Stimulated activated CD8-positive, alpha-beta memory T cell treated with anti-CD3 and anti-CD28 coated beads, Interleukin-7, amount 100 ng/mL, for 1 hour (primary cell): ENCODE measurements around the gene CDH9.

Experiments used
- DNase-seq, 2 donors: peaks; one replicate each; pipeline ENCODE4 v3.0.0-alpha.2; 2020; ENCODE audit warnings: low read depth in 2 of 2

The CDH9 gene, protein sequence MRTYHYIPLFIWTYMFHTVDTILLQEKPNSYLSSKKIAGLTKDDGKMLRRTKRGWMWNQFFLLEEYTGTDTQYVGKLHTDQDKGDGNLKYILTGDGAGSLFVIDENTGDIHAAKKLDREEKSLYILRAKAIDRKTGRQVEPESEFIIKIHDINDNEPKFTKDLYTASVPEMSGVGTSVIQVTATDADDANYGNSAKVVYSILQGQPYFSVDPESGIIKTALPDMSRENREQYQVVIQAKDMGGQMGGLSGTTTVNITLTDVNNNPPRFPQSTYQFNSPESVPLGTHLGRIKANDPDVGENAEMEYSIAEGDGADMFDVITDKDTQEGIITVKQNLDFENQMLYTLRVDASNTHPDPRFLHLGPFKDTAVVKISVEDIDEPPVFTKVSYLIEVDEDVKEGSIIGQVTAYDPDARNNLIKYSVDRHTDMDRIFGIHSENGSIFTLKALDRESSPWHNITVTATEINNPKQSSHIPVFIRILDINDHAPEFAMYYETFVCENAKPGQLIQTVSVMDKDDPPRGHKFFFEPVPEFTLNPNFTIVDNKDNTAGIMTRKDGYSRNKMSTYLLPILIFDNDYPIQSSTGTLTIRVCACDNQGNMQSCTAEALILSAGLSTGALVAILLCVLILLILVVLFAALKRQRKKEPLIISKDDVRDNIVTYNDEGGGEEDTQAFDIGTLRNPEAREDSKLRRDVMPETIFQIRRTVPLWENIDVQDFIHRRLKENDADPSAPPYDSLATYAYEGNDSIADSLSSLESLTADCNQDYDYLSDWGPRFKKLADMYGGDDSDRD

DNA sequence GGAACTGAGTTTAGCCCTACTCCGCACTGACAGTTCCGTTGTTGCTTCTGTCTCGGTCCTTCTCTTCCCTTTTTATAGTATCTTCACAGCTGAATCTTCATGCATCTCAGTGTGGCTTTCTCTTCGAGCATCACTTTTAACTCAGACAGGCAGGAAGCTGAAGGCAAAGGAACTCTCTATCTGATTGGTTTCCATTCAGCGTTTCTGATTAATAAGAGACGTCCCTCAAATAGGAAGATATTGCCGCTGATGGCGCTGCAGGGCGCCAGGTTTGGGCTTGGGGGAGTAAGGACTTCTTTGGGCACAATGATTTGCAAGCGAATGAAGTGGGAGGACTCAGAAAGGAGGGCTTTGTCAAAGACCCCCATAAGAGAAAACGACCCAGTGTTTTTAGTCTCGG, at the start of gene CDH9:
CDH9 (minus strand) TSS at position 111 of the 400 bp plus-strand sequence. CDS start 50,253 bp downstream, outside the sequence.
- no peak for DNase-seq

DNA sequence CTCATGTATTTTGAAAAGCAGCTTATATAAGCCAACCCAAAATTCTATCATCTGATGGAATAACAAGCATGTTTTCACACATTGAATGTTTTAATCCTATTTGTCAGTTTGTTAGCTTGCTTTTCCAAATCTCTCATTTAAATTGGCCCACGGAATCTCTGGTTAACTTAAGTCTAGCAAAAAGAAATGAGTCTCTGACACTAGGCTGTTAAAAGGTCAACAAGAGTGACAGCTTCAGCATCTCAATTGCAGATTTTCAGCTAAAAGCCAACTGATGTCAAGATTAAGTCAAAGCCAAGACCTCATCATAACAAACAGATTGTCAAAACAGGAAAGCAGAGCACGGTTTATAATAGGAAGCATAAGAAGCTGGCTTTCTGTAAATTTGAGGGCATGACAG, 49.4 kb upstream of the CDH9 start:
- no peak for DNase-seq

DNA sequence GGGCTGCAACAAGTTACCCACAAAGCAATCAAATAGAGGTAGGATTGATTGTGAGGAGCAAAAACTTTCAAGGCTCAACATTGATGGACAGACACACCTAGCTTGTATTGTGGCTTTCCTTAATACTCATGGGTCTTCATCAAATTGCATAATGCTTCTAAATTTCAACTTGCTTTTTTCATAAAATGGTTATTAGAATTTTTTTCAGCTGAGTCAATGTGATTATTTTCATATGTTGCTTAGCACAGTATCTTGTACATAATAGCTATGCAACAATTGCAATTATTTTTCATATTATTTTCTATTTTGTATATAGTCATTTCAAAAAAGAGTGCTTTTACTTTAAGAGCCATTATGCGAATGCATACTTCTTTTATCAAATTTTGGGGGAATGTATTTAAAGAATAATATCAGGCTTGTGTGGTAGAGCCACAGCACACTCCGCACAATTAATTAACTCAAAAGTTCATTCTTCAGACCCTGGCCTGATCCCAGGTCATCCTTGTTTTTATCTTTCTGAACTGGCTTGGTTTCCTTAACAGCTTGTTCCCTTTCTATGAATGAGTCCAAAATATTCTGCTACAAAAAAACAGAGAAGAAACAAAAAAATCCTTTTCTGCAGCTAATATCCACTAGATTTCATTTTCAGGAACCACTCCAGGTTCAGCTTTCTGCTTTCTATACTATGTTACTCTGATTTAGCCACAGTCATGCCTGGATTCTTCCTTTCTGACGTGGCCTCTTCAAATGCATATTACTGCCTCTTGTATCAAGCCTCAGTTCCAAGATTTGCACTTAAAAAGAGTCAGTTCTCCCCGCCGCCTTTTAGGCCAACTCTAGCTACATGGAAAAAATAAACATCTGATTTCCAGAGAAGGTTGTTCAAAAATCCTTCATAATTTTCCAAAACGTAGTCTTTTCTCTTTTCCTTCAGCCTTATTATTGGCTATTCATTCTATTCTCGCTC, 45.3 kb upstream of the CDH9 start:
- no peak for DNase-seq

DNA sequence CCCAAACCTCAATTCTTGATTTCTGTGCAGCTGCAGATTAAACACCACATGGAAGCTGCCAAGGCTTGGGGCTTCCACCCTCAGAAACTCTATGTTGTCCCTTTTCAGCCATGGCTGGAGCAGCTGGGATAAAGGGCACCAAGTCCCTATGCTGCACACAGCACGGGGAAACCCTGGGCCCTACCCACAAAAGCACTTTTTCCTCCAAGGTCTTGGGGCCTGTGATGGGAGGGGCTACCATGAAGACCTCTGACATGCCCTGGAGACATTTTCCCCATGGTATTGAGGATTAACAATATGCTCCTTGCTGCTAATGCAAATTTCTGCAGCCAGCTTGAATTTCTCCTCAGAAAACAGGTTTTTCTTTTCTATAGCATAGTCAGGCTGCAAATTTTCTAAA, 41.8 kb upstream of the CDH9 start:
- no peak for DNase-seq

DNA sequence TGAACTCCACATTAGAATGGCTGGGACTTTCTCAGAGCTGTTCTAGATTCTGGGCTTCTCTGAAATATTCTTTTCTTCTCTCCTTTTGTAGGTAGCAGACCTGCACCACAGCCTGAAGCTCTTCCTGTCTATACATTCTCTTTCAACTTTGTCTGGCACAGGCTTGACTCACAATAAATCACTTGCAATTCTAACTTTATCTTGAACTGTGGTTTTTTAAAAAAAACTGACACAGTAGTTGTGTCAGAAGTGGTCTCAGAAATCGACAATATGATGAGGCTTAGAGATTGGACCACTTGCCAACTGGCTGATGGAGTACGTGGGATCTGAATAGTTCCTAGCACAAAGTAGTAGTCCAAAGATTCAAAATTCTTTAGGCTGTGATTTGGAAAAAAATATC, 24.1 kb upstream of the CDH9 start:
- no peak for DNase-seq

DNA sequence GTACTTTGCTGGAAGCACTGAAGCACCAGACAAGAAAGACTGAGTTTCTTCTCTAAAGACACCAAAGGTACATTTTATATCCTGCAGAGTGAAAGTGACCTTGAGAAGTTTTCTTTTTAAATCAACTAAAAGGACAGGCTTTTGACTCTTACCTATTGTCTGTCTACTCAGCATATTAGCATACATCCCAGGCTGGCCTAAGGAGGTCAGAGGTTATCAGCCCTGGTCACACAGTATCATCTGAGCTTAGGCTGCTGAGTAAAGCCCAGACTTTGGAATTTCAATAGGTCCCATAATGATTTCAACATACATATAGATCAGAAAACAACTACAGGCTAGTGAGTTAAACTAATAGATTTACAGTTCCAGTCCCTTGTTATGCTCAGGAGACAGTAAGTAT, 10.1 kb upstream of the CDH9 start:
- DNase-seq: no peak

DNA sequence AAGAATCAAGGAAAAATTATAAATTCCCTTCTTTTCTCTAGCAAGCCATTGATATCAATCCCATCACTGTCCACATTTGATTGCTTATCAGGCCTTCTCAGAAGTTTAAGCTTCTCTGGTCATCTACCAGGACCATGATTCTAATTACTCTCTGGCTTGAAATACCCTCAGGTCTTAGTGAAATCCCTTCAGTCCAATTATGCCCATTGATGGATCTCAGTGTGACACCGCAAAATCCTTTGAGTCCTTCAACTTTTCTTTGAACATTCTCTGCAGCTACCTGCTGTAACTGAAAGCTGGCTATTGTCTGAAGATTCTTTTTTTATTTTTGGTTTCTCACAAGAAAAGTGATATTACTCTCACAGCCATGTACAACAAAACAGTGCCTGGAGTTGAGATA, 3.0 kb upstream of the CDH9 start:
- no peak for DNase-seq

DNA sequence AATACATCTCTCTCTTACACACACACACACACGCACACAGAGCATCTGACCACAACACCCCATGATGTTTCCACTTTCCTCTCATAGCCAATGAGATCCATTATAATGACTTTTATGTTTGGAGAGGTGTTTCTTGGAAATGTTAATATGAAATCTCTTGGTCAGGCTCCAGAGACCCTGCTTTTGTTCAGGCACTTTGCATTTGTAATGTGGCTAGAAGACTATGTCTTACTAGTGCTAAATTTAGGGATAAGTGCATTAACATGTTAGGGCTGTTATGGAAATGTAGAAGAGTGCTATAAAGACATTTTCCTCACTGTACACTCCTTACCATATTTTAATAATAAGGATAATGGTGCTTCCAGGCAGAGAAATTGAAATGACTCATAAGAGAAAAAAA, 3.8 kb downstream of the CDH9 start:
- no peak for DNase-seq

DNA sequence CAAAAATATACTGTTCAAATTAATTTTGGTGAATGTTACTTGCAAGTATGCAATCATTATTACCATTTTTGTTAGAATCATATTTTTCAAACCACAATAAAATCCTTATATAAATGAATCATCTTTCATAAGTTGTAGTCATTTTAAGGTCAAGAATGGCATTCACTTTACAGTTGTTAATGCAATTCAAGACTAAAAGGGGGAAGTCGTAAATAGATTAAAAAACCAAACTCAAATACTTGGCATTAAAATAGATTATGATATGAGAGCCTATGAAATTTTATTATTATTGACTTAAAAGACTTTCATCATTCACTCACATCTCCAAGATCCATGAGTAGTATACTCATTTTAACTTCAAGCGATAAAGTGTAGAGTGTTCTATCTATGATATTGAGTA, 11.6 kb downstream of the CDH9 start:
- DNase-seq: no peak

DNA sequence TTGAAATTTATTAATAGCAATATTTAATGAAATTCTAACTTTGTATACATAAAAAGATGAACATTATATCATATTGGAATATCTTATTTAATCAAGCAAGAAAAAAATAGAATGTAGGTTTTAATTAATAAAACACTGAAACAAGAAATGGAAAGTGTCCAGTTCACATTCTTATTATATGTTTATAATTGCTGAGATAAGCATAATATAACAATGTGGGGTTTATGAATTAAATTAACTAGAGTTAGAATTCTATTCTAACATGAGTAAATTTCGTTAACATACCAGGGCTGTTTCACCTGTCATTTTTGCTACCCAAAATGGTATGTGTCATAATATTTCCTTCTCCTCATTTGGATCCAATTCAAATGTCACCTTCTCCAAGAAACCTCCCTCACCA, 12.3 kb downstream of the CDH9 start:
- no peak for DNase-seq

DNA sequence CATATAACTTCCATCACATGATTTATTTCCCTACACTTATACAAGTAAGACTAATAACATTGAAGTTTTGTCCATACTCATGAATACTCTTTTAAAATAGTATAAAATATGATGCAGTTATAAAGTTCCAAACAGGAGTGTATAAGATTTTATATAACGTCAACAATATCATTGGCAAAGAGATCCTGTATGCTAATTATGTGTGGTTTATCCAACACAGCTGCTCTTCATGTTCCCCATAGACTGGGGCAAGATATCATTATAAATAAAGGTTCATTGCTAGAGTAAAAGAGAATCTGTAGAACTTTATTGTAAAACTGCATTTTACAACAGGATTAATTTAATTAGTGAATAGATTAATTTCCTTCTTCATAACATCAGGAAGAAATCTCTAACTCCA, 16.9 kb downstream of the CDH9 start:
- no peak for DNase-seq

DNA sequence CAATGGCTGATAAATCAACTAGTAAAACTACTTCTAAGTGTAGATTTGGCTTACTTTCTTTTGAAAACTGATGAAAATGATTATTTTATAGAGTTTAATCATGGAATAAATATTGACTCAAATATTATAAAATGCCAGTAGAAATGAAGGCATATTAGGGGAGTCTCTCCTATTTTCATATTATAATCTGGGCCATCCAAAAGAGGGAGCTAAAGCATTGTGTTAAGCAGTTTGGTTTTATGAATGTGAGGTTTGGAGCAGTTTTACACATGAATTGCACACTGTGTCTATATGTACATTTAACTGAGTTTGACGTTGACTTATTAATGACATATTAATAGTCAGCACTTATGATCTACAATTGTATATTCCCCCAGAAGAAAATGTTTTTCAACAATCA, 17.4 kb downstream of the CDH9 start:
- no peak for DNase-seq

DNA sequence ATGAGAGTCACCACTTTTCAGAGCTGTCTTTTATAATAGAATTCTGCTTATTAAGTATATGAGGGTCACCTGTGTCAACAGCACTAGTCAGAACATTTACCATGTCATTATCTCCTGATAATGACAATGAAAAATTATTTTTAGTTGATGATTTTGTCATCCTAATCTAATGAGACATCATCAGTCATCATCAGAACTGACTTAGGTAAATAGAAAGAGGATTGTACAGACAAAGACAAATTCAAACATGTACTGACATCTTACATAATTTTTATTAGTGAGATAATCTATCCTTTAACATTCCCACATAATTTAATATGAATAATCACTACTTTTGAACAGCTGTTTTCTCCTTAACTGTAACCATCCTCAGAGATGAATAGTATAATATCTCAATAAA, 22.6 kb downstream of the CDH9 start:
- DNase-seq: no peak

DNA sequence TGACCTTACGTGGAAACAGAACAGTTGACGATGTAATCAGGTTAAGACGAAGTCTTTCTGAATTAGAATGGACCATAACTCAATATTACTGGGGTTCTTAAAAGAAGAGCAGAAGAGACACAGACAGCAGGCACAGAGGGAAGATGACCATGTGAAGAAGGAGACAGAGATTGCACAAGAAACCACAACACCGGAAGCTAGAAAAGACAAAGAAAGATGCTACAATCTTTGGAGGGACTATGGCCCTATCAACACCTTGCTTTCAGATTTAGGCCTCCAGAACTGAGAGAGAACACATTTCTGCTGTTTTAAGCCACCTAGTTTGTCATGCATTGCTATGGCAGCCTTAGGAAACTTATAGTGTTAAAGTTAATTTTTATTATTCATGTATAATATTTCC, 27.1 kb downstream of the CDH9 start:
- no peak for DNase-seq

DNA sequence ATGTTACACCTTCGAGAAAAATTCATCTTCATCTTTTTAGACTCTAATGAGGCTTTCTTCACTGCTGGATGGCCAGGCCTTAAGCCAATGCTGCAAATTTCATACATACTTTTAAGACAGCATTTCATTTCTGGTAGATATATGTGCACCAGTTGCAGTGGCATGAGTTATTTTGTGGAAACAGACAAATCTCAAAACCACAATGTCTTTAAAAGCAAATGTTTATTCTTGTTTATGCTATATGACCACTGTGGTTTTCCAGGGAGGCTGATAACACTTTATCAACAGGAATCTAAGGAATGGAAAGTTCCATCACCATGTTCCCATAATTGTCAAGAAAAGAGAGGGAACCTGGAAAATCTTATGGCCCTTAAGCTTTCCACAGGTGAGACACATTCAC, 27.7 kb downstream of the CDH9 start:
- no peak for DNase-seq

DNA sequence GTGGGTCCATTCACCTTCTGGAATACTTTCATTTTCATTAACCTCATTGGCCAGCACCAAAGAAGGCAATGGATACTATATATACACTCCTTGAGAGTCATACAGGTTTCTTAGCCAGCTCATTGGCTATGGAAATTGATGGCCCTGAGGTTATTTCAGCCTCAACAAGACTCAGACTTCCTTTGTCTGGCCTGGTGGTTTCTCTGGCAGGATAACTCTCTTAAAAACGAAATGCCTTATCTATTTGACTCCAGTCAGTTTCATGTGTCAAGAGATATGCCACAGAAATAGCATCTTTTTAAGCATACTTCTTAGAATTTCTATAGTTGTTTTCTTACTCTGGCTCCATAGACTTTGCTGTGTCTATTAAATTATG, 28.9 kb downstream of the CDH9 start:
- DNase-seq: no peak

DNA sequence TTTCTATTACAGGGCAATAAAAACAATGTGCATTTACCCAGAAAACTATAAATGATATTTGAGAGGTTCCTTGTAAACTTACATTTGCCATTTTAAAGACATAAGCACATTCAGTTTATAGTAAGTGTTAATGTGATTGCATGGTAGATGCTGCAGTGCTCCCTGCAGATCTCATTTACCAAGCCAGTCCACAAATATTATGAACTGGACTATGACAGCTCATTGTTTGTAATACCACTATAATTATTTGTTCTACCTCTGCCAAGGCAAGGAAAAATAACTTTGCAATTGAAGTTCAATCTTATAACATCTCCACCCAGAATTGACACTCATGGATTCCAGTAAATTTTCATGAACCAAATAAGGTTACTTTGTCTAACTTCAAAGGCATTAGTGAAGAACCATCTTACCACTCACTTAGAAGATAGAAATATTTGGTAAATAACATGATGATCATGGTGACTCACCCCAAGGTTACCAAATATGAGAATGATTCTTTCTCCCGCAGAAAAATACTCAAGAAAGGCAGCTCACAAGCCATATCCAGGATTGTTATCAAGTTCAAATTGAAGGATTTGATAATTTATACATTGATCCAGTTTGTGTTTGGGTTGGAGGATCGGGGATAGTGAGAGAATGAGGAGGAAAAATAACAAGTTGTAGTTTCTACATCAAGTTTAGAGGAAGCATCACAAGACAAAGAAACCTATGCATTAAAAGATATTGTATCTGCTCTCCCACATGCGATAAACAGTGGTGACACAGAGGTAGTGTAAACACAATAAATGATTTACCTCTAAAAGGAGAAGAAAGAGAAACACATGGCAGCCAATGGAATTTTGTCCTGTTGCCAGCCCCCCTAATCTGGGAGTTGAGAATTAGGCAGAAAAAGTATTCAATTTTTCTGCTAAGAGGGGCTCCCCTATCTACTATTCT, 29.5 kb downstream of the CDH9 start:
- DNase-seq: no peak

DNA sequence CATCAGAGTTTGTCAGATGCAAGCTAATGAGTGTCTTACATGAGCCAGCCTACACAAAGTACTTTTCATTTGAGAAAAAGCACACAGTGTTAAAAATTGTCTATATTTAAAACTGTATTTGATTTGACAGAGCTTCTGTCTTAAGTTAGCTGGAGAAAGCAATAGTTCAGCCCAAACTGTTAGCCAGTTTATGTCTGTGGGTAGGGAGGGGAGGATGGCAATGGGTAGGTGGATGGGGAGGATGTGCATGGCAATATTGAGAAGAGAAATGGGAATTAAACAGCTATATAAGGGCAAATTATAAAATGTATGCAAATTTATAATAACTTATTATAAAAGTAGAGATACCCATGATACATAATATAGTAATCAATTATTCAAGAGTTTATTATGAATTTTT, 31.3 kb downstream of the CDH9 start:
- DNase-seq: no peak

DNA sequence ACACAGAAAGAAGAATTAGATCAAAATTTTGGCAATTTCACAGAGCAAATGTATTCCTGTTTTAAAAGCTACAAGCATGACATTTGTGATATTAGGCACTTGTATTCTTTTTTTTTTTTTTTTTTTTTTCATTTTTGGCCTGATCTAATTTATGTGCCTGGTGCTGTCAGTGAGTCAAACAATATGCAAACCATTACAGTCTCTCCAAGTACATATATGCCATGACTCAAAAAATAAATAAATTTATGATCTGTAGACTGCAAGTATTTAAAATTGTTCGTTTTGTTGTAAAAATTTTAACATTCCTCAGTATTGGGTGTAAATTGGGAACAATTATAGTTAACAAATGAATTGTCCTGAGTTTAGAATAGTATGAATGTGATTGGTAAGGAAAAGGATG, 51.4 kb downstream of the CDH9 start:
- DNase-seq: no peak

DNA sequence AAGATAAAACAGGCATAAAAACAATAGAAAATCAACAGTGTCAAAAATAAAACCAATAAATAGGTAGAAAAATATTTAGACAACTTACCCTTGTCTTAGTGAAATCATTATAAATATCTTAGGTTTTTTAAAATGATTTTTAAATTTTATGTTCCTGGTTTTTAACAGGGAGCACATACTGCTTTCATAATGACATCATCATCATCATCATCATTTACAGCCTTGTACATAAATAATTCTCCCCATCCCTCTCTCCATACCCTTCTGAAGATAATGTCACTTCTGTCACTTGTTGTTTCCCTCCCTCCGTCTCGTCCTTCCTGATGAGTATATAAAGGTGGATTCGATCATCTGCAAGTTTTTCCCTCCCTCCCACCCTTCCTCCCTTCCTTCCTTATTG, 56.6 kb downstream of the CDH9 start:
- DNase-seq: no peak

DNA sequence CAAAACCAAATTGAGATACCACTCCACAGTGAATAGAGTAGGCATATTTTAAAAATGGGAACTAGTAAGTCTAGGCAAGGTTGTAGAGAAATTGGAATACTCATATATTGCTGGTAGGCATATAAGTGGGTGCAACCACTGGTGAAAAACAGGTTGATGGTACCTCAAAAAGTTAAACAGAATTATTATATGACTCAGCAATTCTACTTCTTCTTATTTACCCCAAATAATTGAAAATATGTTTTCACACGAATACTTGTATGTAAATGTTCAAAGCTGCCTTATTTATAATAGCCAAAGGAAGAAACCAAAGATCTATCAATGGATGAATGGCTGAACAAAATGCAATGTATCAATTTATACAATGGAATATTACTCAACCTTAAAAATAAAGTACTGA, 79.1 kb downstream of the CDH9 start:
- no peak for DNase-seq
